HepG2 (cell line): ENCODE data around the gene OSBPL1A.

ENCODE experiments used
- CBFB ChIP-seq: sonication (generic); formaldehyde crosslinking; IDR thresholded peaks from 2 replicates; pipeline ENCODE4 v1.4.0; 2020; ENCODE audit warnings: missing genetic modification reagents
- CC2D1A ChIP-seq: sonication (generic); formaldehyde crosslinking; IDR thresholded peaks from 2 replicates; pipeline ENCODE4 v1.8.1; 2023; ENCODE audit warnings: mild to moderate bottlenecking, missing genetic modification reagents
- ELF4 ChIP-seq: sonication (generic); formaldehyde crosslinking; IDR thresholded peaks from 2 replicates; pipeline ENCODE4 v1.5.0; 2020; ENCODE audit warnings: missing genetic modification reagents, mild to moderate bottlenecking, moderate library complexity, borderline replicate concordance
- RAD21 ChIP-seq: fragments of 450-650 bp; formaldehyde crosslinking; IDR thresholded peaks from 2 replicates; pipeline ENCODE4 v1.5.0; 2020; ENCODE audit warnings: mild to moderate bottlenecking
- RXRA ChIP-seq: sonication (generic); formaldehyde crosslinking; IDR thresholded peaks from 2 replicates; pipeline ENCODE4 v1.5.1; 2020; ENCODE audit warnings: missing genetic modification reagents
- TCF12 ChIP-seq, 2 experiments: fragments of 450-650 bp in 1 of 2; sonication (generic) in 1 of 2; formaldehyde crosslinking in 1 of 2; IDR thresholded peaks; 2 replicates each; pipeline versions ENCODE4 v1.6.1 to v1.8.0; 2017 to 2022; ENCODE audit warnings: antibody characterized with exemption in 1 of 2, mild to moderate bottlenecking in 1 of 2, missing genetic modification reagents in 1 of 2, moderate library complexity in 1 of 2
- ZEB1 ChIP-seq: IDR thresholded peaks from 2 replicates; pipeline ENCODE4 v1.6.1; 2012; ENCODE audit warnings: mild to moderate bottlenecking, low read depth, inconsistent platforms; ENCODE audit not compliant: insufficient replicate concordance
- ZNF570 ChIP-seq: sonication (generic); formaldehyde crosslinking; IDR thresholded peaks from 2 replicates; pipeline ENCODE4 v1.4.0; 2020; ENCODE audit warnings: mild to moderate bottlenecking, missing genetic modification reagents, borderline replicate concordance
- TF ChIP-seq, protein P1 (sequence below): sonication (generic); formaldehyde crosslinking; IDR thresholded peaks from 2 replicates; pipeline ENCODE4 v1.8.0; 2022; ENCODE audit warnings: missing genetic modification reagents, mild to moderate bottlenecking, moderate library complexity, borderline replicate concordance
- TF ChIP-seq, protein P2 (sequence below), 2 experiments: IDR thresholded peaks; 2 replicates each; pipeline ENCODE4 v1.6.1; 2011 to 2012; ENCODE audit warnings: low read length in 2 of 2, borderline replicate concordance in 1 of 2, low read depth in 1 of 2, mild to moderate bottlenecking in 1 of 2, moderate library complexity in 1 of 2
- TF ChIP-seq, protein P3 (sequence below): sonication (generic); formaldehyde crosslinking; IDR thresholded peaks from 2 replicates; pipeline ENCODE4 v1.8.0; 2022; ENCODE audit warnings: mild to moderate bottlenecking, missing genetic modification reagents

DNA sequence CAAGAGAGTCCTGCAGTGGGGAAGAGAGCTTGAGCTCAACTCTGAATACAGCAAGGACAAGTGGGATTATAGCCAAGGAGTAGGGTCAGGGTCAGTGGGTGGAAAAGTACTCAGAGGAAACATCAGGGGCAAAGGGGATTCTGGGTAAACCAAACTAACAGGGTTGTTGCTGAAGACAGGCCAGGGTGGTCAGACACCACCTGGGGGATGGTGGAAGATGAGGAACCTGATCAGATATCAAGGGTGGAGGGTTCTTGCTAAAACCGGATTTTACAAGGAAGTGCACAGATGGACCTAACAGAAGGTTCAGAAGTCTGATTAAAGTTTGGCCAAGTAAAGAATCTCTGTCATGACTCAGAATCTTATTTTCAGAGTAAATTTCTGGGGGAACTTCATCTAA lies 16.5 kb downstream of the OSBPL1A start:
- TF ChIP-seq ZNF570 (CRISPR knock-in tag) (no peak), CBFB (no peak), ELF4 (no peak), CC2D1A (CRISPR knock-in tag) (no peak), RAD21 (CRISPR knock-in tag) (no peak), RXRA (CRISPR knock-in tag) (no peak), ZEB1 (no peak), TCF12 (IDR thresholded peaks at IDR 0.05) (no peak), TCF12 (CRISPR knock-in tag; IDR thresholded peaks at IDR 0.05) (no peak)
- TF ChIP-seq, protein P1, sequence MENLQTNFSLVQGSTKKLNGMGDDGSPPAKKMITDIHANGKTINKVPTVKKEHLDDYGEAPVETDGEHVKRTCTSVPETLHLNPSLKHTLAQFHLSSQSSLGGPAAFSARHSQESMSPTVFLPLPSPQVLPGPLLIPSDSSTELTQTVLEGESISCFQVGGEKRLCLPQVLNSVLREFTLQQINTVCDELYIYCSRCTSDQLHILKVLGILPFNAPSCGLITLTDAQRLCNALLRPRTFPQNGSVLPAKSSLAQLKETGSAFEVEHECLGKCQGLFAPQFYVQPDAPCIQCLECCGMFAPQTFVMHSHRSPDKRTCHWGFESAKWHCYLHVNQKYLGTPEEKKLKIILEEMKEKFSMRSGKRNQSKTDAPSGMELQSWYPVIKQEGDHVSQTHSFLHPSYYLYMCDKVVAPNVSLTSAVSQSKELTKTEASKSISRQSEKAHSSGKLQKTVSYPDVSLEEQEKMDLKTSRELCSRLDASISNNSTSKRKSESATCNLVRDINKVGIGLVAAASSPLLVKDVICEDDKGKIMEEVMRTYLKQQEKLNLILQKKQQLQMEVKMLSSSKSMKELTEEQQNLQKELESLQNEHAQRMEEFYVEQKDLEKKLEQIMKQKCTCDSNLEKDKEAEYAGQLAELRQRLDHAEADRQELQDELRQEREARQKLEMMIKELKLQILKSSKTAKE (CRISPR knock-in tag) = no peak
- TF ChIP-seq, protein P2, sequence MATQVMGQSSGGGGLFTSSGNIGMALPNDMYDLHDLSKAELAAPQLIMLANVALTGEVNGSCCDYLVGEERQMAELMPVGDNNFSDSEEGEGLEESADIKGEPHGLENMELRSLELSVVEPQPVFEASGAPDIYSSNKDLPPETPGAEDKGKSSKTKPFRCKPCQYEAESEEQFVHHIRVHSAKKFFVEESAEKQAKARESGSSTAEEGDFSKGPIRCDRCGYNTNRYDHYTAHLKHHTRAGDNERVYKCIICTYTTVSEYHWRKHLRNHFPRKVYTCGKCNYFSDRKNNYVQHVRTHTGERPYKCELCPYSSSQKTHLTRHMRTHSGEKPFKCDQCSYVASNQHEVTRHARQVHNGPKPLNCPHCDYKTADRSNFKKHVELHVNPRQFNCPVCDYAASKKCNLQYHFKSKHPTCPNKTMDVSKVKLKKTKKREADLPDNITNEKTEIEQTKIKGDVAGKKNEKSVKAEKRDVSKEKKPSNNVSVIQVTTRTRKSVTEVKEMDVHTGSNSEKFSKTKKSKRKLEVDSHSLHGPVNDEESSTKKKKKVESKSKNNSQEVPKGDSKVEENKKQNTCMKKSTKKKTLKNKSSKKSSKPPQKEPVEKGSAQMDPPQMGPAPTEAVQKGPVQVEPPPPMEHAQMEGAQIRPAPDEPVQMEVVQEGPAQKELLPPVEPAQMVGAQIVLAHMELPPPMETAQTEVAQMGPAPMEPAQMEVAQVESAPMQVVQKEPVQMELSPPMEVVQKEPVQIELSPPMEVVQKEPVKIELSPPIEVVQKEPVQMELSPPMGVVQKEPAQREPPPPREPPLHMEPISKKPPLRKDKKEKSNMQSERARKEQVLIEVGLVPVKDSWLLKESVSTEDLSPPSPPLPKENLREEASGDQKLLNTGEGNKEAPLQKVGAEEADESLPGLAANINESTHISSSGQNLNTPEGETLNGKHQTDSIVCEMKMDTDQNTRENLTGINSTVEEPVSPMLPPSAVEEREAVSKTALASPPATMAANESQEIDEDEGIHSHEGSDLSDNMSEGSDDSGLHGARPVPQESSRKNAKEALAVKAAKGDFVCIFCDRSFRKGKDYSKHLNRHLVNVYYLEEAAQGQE (IDR thresholded peaks at IDR 0.05; ENCODE audit: borderline replicate concordance in 1 of 2, low read depth in 1 of 2, low read length in 2 of 2) = no peak
- TF ChIP-seq, protein P3, sequence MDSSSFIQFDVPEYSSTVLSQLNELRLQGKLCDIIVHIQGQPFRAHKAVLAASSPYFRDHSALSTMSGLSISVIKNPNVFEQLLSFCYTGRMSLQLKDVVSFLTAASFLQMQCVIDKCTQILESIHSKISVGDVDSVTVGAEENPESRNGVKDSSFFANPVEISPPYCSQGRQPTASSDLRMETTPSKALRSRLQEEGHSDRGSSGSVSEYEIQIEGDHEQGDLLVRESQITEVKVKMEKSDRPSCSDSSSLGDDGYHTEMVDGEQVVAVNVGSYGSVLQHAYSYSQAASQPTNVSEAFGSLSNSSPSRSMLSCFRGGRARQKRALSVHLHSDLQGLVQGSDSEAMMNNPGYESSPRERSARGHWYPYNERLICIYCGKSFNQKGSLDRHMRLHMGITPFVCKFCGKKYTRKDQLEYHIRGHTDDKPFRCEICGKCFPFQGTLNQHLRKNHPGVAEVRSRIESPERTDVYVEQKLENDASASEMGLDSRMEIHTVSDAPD = no peak
